Activated CD8-positive, alpha-beta memory T cell treated with anti-CD3 and anti-CD28 coated beads, Interleukin-2, amount 50 U/mL, for 1 hour (primary cell): Measurements from ENCODE around the gene LMF1.
"Not testable (repeated sequence)": the region's sequence is repeated elsewhere in the genome, so short reads cannot be mapped to it uniquely, and the experiment has no call there.

Experiments used
- DNase-seq: peaks from one replicate; pipeline ENCODE4 v3.0.0-alpha.2; 2020; ENCODE audit errors: extremely low read depth

LMF1 gene

DNA sequence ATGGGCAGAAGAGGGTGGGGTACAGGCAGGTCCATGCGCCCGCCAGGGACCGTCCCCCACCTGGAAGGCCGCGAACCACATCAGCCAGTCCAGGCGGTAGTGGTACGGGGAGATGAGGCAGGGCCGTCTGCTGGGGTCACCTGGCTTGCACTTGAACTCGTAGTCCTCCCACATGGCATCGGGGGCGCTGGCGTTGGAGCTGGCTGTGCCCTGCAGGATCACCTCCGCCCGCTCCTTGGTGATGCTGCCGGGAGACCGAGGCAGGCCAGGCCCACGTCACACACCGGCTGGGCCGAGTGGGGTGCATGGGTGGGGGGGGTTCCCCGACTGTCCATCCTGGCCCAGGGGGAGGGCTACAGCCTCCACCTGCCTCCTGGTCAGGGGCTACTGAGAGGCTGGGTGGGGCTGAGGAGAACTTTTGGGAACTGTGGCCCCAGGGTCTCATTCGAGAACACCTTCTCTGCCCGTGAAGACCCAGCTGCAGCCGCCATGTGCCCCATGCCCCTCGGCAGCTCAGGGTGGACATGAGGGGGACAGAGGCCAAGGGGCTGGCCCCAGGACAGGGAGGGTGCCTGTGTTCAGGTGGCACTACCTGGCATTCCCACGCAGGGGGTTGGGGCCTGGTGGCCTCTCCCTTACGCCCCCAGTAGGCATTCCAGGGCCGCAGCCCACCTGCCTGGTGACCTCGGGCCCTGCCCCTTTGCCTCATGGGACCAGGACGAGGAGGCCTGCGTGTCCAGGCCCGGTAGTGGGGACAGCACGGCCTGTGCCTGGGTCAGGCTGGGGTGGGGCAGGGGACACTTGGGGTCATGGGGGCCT, 100.8 kb downstream of the LMF1 start:
- DNase-seq, result no peak

DNA sequence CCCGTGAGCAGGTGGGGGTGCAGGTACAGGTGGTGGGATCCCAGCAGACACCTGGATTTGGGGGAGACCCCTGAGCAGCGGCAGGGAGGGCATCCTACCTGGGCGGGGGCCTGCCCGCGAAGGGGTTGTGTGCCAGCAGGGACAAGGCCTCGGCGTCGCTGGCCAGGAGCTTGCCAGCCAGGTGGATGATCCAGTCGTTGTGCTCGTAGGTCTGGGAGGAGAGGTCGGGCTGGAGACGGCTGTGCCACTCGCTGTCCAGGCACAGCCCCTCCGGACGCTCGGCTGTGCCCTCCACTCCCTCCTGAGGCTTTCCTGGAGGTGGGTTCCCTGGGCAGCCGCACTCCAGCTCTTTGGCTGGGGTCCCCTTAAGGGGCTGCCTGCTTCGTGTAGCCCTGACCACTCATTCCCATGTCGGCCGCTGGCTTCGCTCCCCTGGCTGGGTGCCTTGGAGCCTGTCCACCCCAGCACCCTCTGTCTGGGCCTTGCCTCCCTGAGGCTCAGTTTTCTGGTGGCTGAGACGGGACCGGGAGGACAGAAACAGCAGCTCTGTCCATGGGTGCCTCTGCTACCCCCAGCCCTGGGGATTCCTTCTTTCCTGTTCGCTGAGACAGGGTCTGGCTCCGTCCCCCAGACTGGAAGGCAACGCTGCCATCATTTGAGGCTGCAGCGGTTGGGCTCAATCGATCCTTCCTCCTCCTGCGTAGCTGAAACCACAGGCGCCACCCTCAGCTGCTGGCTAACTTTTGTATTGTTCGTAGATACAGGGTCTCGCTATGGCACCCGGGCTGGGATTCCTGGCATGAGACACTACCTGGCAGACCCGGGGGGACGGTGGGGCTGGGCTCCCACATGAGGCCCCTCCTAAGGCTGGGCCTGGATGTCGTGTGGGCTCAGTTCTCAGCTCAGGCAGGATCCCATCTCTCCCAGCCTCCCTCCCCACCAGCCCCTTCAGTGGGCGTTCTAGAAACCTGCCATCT, 101.7 kb downstream of the LMF1 start:
- DNase-seq, result no peak

DNA sequence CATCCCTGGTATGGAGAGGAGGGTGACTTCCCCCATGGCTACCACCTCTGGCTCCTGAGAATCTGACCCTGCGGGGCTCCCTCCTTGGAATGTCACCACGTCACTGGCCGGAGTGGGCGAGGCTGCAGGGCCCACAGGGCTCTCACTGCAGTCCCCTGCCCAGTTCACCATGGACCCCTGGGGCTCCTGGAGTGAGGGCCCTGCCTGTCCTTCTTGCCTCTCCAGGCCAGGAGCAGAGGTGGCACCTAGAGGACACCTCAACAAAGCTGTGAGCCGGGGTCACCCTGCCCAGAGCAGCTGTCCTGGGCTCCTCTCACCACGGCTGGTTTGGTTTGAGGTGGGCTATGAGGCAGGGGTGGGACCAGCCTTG, 102.4 kb downstream of the LMF1 start:
- DNase-seq, result no peak

DNA sequence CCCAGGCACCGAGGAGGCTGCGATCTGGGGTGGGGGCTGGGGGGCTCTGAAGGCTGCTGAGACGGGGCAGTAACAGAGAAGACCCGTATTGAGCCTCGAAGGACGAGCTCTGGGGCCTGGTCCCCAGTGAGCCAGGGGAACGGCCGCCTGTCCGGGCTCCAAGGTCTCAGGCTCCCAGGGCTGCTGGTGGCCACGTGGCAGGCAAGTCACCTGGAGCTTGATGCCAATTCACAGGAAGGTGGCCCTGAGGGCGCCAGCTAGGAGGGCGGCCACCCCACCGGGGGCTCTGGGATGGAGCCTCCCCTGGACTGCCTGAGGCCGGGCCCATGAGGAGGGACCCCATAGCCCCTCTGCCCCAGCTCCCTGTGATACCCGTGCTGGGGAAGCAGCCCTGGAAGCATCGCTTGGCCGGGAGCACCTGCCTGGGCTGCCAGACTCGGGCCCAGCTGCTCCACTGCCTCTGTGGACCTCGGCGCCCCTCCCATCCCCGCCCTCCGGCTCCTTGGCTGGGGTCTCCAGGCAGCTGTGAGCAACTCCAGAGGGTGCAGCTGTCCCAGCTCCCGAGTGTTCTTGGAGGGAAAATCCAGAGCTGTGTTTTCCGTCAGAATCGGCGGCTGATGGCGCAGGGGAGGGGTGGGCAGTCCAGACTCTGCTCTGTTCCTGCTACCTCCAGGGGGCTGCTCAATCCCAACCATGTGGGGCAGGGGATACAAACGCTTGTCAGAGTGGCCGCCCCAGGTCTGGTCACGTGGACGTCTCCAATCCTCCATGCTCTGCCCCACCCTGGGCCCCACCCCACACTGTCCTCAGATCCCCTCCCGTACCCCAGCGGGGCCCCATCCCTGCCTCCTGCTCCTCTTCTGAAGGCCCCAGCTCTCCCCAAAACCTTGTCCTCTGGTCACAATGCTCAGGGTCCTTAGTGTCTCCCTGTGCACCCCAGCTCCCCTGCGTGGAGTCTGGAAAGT, 103.1 kb downstream of the LMF1 start:
- no peak for DNase-seq

DNA sequence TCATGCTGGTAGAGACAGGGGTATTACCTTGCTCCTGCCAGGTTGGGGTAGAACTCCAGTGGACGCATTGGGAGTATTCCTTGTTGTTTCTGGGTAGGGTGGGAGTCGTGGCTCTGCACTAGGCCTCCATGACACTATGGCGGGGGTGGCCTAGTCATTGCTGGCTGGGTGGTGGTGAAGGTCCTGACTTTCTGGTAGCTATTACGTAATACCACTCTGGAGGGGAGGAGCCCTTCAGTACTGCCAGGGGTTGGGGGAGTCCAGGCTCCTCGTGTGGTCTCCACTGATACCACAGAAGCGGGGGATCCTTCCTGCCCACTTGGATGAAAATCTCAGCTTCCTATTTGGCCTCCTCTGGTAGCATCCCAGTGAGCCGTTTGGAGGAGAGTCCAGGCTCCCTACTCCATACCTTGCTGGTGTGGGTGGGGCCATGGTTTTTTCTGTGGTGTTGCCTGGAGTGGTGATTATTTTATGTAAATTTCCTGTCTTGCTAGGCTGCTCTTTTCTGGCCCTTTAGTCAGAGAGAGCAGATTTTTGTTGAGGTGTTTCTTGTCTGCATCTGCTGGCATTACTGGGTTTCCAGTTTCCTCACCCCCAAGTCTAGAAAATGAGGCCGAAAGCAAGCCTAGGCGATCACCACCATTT, 104.4 kb downstream of the LMF1 start:
- DNase-seq, result no peak

DNA sequence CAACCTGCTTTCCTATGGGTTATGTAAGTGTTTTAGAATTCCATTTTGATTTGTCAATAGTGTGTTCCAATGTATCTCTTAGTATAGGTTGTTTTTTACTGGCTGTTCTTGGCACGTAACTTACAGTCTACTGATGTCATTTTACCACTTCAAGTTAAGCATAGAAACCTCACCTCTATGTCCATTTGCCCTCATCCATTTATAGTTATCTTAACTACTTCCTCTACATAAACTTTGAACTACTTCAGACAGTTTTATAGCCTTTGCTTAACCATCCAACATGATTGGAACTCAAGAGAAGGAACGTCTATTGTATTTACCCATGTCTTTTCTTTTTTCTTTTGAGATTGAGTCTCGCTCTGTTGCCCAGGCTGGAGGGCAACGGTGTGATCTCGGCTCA, 105.8 kb downstream of the LMF1 start:
- no peak for DNase-seq

DNA sequence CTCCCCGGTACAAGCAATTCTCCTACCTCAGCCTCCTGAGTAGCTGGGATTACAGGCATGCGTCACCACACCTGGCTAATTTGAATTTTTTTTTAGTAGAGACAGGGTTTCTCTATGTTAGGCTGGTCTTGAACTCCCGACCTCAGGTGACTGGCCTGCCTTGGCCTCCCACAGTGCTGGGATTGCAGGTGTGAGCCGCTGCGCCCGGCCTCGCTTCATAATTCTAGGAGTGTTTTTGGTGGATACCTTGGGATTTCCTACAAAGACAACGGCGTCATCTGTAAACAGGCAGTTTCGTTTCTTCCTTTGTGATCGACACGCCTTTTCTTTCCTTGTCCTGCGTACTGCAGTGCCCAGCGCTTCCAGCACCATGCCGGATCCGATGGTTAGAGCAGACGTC, 109.3 kb downstream of the LMF1 start:
- DNase-seq, result no peak

DNA sequence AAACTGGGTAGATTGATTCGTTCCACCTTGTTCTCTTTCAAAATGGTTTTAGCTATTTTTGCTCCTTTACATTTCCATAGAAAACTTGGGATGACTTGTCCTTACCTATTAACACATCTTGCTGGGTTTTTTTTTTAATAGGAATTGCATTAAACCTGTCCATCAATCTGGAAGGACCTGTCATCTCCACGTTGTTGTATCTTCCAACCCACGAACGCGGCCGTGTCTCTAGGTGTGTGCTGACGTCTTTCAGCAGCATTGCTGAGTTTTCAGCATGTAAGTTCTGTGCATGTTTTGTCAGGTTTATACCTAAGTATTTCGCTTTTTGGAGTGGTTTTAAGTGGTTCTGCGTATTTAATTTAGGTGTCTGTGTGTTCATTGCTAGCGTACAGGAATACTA, 109.9 kb downstream of the LMF1 start:
- no peak for DNase-seq

DNA sequence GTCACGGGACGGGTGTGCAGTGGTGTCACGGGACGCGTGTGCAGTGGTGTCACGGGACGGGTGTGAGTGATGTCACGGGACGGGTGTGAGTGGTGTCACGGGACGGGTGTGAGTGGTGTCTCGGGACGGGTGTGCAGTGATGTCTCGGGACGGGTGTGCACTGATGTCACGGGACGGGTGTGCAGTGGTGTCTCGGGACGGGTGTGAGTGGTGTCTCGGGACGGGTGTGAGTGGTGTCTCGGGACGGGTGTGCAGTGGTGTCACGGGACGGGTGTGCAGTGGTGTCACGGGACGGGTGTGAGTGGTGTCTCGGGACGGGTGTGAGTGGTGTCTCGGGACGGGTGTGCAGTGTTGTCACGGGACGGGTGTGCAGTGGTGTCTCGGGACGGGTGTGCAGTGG, 111.8 kb downstream of the LMF1 start:
- DNase-seq, result not testable (repeated sequence)

DNA sequence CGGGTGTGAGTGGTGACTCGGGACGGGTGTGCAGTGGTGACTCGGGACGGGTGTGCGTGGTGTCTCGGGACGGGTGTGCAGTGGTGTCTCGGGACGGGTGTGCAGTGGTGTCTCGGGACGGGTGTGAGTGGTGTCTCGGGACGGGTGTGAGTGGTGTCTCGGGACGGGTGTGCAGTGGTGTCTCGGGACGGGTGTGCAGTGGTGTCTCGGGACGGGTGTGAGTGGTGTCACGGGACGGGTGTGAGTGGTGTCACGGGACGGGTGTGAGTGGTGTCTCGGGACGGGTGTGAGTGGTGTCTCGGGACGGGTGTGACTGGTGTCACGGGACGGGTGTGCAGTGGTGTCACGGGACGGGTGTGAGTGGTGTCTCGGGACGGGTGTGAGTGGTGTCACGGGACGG, 112.3 kb downstream of the LMF1 start:
- DNase-seq, result not testable (repeated sequence)

DNA sequence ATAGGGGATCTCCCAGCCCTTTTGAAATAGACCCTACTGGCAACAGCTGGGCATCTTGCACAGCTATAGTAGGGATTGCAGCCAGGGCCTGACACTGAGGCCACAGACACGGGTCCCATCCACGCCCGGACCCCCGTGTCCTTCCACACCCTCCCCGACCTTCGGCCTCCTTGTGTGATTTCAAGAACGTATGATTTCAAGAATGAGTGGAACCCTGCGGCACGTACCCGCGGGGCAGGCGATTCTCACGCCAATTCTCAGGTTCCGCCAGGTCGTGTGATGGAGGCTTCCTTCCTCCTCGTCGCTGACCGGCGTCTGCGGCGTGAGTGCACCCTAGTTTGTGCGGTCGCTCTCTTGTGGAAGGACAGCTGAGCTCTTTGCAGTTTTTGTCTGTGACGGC, 114.0 kb downstream of the LMF1 start:
- no peak for DNase-seq

DNA sequence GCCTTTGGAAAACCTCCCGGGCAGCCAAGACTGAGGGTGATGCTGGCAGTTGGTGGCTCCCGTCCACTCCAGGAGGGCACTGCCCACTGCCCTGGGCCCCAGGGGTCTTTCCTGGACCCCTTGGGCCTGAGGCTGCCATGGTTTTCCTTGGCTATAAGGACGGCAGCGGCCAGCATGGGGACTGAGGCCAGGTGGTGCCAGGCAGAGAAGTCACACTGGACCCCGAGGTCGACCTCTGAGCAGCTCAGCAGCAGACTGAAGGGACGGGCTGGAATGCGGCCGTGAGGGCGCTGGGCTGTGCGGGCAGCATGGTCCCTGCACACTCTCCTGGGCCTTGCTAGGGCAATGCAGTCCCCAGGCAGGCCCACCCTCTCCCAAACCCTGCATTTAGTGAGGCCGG, 114.7 kb downstream of the LMF1 start:
- DNase-seq, result no peak

DNA sequence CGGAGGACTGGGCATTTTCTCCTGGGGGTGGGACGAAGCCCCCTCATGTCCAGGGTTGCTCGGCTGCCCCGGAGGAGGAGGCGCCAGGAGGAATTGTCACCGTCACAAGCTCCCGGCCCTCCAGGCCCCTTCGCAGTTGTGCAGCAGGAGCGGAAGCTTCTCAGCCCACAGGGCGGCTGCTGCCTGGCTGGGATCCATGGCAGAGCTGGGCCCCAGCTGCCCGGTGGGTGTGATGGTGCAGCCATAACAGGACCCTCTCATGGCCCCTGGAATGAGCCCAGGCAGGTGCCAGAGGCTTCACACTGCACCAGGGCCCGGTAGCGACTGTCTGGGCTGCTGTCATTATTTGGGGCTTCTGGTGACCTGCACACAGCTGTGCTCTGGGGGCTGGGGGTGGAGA, 115.3 kb downstream of the LMF1 start:
- DNase-seq, result no peak

DNA sequence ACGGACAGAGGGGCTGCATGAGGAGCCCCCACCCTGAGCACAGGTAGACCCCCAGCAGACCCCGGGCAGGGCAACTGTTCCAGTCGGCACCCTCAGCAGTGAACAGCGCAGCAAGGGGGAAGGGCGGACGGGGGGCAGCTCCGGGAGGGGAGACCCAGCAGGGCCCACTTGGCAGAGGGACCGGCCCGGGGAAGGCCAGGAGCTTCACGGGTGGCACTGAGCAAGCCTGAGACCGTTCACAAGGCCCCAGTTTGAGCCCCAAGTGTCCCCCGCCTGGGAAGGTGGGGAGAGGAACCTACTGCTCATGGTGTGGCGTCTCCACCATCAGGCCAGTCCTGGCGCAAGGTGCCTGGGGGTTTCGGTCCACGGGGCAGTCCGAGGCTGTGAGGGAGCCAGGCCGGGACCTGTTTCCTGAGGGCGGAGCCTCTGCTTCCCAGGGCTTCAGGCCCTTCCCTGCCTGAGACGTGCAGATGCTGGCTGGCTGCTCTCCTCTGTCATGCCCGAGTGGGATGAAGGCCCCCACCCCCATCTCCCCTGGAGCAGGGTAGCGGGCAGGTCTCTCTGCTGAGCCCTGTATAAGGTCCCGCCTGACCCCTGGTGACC, 115.9 kb downstream of the LMF1 start:
- DNase-seq, result no peak

DNA sequence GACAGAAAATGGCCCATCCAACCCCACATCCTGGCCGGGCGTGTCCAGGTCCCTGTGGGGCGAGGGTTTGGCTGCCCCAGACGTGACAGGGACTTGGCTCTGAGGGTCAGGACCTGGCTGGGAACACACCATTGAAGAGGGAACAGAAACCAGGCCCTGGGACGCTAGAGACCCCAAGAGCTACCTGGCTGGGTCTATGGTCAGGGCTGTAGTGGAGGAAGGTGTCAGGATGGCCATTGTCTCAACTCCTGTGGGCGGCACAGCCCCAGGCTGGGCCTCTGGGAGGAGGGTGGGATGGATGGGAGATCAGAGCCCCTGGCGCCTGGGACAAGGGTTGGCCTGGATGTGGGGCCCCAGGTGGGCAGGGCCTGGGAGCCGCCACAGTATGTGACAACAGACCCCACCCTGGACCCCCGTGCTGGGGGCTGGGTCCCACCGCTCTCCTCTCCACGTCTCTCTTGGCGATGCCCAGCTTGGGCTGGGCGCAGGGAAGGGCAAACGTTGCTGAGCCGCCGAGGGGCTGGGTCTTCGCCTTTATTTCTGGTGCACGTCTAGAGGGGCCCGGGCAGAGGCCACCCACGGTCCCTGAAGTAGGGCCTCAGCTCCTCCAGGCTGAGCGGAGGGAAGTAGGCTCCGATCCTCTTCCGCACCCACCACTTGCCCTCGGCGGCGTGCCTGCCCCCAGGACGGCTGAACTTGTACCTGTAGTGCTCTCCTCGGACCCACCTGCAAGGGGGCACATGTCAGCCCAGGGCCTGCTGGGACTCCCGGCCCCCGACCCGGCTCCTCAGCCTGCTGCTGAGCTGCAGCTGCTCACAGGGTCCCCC, 116.6 kb downstream of the LMF1 start:
- DNase-seq, result no peak

DNA sequence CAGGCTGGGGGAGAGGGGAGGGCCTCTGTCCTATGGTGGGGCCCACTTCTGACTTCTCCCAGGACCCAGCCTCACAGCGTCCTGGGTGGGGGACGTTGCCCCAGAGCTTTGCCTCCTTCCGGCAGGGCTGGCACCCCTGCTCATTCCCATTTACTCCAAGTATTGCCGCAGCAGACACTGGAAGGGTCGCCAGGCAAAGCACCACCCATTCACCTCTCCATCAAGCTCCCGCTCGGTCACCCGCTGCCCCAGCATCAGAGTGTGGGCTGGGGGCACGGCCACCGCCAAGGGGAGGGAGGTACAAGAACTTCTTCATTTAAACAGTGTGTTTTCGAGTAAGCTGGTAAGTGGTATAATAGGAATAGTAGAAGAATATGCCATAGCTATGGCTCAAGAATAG, 117.5 kb downstream of the LMF1 start:
- no peak for DNase-seq

DNA sequence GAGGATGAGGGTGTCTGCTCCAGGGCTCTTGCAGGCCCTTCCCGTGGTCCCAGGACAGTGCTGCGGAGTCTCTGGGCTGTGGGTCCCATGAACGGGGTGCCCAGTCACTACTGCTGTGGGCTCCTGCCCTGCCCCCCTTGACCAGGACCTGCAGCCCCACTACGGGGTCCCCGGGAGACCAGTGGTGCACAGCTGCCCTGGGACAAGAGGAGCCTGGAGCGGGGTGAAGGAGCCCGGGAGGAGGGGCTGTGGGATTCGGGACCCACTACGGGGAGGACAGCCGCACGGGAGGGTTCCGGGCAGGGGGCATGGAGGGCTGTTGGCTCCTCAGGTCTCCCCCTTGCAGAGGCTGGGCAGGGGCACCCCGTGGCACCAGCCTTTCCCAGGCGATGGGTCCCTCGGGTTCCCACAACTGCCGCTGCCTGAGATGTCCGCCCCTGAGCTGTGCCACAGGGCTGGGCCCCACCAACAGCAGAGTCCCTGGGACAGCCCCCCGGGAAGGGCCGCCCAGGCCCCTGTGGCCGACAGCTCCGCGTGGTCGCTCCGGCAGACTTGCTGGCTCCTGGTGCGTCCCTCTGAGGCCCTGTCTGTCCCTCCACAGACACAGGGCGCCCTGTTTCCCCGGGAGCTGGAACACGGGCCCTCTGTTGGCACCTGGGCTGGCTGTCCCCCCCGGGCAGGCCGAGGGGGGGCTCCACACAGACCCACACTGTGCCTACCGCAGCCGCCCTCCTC, 118.2 kb downstream of the LMF1 start:
- DNase-seq, result no peak

DNA sequence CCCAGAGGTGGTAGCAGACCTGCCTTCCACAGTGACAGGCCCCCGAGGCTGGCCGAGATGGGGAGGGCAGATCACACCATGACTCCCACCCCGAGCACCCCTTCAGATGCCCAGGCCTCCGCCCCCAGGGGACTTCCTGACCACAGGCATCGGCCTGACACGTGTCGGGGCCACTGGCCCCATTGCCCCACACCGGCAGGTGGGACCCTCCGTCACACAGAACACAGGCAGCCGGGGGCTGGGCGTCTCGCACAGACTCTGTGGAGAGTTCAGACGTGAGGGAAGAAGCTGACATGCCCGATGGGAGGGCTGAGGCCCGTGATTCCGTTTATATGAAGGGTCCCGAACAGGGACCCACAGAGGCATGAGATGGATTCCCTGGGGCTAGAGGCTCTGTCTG, 118.9 kb downstream of the LMF1 start:
- no peak for DNase-seq

DNA sequence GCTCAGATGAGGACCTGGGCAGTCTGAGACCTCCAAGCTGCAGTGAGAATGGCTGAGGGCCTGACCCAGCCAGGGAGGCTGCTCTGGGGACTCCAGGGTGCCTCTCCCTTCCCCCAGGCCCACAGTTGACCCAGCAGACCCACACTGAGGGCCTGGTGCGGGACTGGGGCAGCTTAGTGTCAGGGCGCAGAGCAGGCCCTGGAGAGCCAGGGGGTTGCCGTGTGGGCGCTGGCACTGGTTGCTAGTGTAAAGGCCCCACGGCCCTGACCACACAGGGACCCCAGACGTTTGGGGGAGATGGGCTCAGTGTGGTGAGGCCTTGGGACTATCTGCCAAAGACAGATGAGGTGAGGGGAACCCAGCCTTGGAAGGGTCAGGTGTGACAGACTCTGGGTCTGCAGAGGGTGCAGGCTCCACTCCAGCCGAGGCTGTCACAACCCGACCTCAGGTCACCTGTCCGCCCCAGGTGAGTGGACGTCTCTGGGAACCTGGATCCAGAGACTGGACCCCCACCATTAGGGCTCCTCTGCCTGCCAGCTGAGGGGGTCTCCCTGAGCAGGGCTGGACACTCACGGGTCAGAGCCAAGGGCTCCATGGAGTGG, 119.5 kb downstream of the LMF1 start:
- no peak for DNase-seq
